T-helper 9 cell (primary cell): ENCODE data around the gene EID2B.

Source experiments
- DNase-seq: peaks from one replicate; pipeline ENCODE4 v3.0.0-alpha.2; 2020
- total RNA-seq, 2 donors: gene quantifications; one replicate each; lab custom pipeline; 2026; lab: John Stamatoyannopoulos, UW

The EID2B gene
- 4.2 to 5.3 reads per million in 2 donors for total RNA-seq

GRCh38 chr19:39532233-39533002 is at the start of gene EID2B:
Gene EID2B (minus strand): TSS chr19:39532852. CDS start chr19:39532802, 50 bp downstream.
- peak; percentile 93 for DNase-seq

- no peak for DNase-seq
Measured at GRCh38 chr19:39582442-39582841, 49.8 kb upstream of the EID2B start.

GRCh38 chr19:39568604-39569003 is 36.0 kb upstream of the EID2B start:
- no peak for DNase-seq

GRCh38 chr19:39566064-39566463 is 33.4 kb upstream of the EID2B start:
- DNase-seq, result no peak

GRCh38 chr19:39563408-39563807 is 30.8 kb upstream of the EID2B start:
- no peak for DNase-seq

GRCh38 chr19:39558624-39559117 is 26.0 kb upstream of the EID2B start:
- DNase-seq, result no peak

- no peak for DNase-seq
Measured at GRCh38 chr19:39557811-39558623, 25.4 kb upstream of the EID2B start.

- DNase-seq, result no peak
Measured at GRCh38 chr19:39555883-39556282, 23.2 kb upstream of the EID2B start.

- no peak for DNase-seq
Measured at GRCh38 chr19:39554701-39555311, 22.2 kb upstream of the EID2B start.

GRCh38 chr19:39553082-39553652 is 20.5 kb upstream of the EID2B start:
- no peak for DNase-seq

GRCh38 chr19:39550197-39550596 is 17.5 kb upstream of the EID2B start:
- DNase-seq, result no peak

GRCh38 chr19:39546599-39546998 is 13.9 kb upstream of the EID2B start:
- DNase-seq, result no peak

GRCh38 chr19:39544911-39545310 is 12.3 kb upstream of the EID2B start:
- DNase-seq, result no peak

GRCh38 chr19:39544226-39544903 is 11.7 kb upstream of the EID2B start:
- no peak for DNase-seq

GRCh38 chr19:39543477-39543857 is 10.8 kb upstream of the EID2B start:
- no peak for DNase-seq

GRCh38 chr19:39542206-39542605 is 9.6 kb upstream of the EID2B start:
- DNase-seq, result no peak

- no peak for DNase-seq
Measured at GRCh38 chr19:39540333-39540673, 7.7 kb upstream of the EID2B start.

GRCh38 chr19:39539518-39540332 is 7.1 kb upstream of the EID2B start, which contains the start of gene EID2:
Gene EID2 (minus strand): TSS chr19:39540161. CDS start chr19:39540079, 82 bp downstream.
- DNase-seq, result peak; percentile 92

GRCh38 chr19:39539165-39539517 is 6.5 kb upstream of the EID2B start:
- DNase-seq, result no peak

GRCh38 chr19:39533791-39534190 is 1.1 kb upstream of the EID2B start:
- DNase-seq, result no peak

GRCh38 chr19:39533003-39533512 is 406 bp upstream of the EID2B start:
- no peak for DNase-seq
